Astrocyte (in vitro differentiated cells and primary cell): ENCODE results near the gene LMX1A. TPM values are rescaled to one million over a fixed set of nuclear protein-coding genes. Genes with fewer than 3 reads are reported as not detected.

Experiments used
- DNase-seq: peaks from one replicate; pipeline ENCODE4 v3.0.0-alpha.2; 2010; ENCODE audit warnings: low read depth
- FAIRE-seq: peaks from 2 replicates; lab custom pipeline; 2011; peaks lifted over from hg19 to GRCh38; lab: Jason Lieb, UNC
- H2AFZ ChIP-seq: 2 replicates; pipeline ENCODE4 v1.6.0; 2012; ENCODE audit warnings: low read depth, low read length, inconsistent platforms
- H3K27ac ChIP-seq: 2 replicates; pipeline ENCODE4 v1.5.1; 2011; ENCODE audit warnings: low read depth, low read length, inconsistent platforms
- H3K27me3 ChIP-seq: 2 replicates; pipeline ENCODE4 v1.6.0; 2011; ENCODE audit warnings: low read length, inconsistent platforms; ENCODE audit not compliant: insufficient read depth
- H3K36me3 ChIP-seq: 2 replicates; pipeline ENCODE4 v1.5.1; 2011; ENCODE audit warnings: low read length, inconsistent platforms; ENCODE audit not compliant: insufficient read depth
- H3K4me1 ChIP-seq: 2 replicates; pipeline ENCODE4 v1.5.1; 2011; ENCODE audit warnings: low read length, inconsistent platforms; ENCODE audit not compliant: insufficient read depth
- H3K4me2 ChIP-seq: 2 replicates; pipeline ENCODE4 v1.6.0; 2012; ENCODE audit warnings: low read length, inconsistent platforms
- H3K4me3 ChIP-seq: 2 replicates; pipeline ENCODE4 v1.5.1; 2011; ENCODE audit warnings: low read depth, mild to moderate bottlenecking, low read length, inconsistent platforms; ENCODE audit not compliant: insufficient read depth
- H3K79me2 ChIP-seq: 2 replicates; pipeline ENCODE4 v1.6.0; 2012; ENCODE audit warnings: mild to moderate bottlenecking, low read length, inconsistent platforms; ENCODE audit not compliant: insufficient read depth
- H3K9ac ChIP-seq: 2 replicates; pipeline ENCODE4 v1.6.0; 2012; ENCODE audit warnings: mild to moderate bottlenecking, low read length, inconsistent platforms
- H3K9me3 ChIP-seq: 2 replicates; pipeline ENCODE4 v1.5.1; 2012; ENCODE audit warnings: low read depth, mild to moderate bottlenecking, low read length, inconsistent platforms; ENCODE audit not compliant: insufficient read depth
- H4K20me1 ChIP-seq: 2 replicates; pipeline ENCODE4 v1.6.0; 2012; ENCODE audit warnings: low read length, inconsistent platforms; ENCODE audit not compliant: insufficient read depth
- H3K27ac Mint-ChIP-seq: one replicate; pipeline ENCODE4 v1.8.0; 2021; ENCODE audit warnings: mild to moderate bottlenecking, mixed read lengths; ENCODE audit not compliant: unreplicated experiment
- H3K27me3 Mint-ChIP-seq: one replicate; pipeline ENCODE4 v1.8.0; 2021; ENCODE audit warnings: low read depth, mixed read lengths; ENCODE audit not compliant: unreplicated experiment
- H3K36me3 Mint-ChIP-seq: one replicate; pipeline ENCODE4 v1.8.0; 2021; ENCODE audit warnings: low read depth, mixed read lengths; ENCODE audit not compliant: unreplicated experiment
- H3K4me1 Mint-ChIP-seq: one replicate; pipeline ENCODE4 v1.8.0; 2021; ENCODE audit warnings: low read depth, mixed read lengths; ENCODE audit not compliant: unreplicated experiment
- H3K4me3 Mint-ChIP-seq: one replicate; pipeline ENCODE4 v1.8.0; 2021; ENCODE audit warnings: mild to moderate bottlenecking, moderate library complexity, mixed read lengths; ENCODE audit not compliant: unreplicated experiment
- H3K9me3 Mint-ChIP-seq: one replicate; pipeline ENCODE4 v1.8.0; 2021; ENCODE audit warnings: mild to moderate bottlenecking, mixed read lengths; ENCODE audit not compliant: unreplicated experiment
- CTCF ChIP-seq: IDR thresholded peaks from 2 replicates; pipeline ENCODE4 v1.5.1; 2011; ENCODE audit warnings: low read depth, mild to moderate bottlenecking, inconsistent platforms, low read length, moderate library complexity; ENCODE audit not compliant: insufficient read depth
- EZH2 ChIP-seq: IDR thresholded peaks from 2 replicates; pipeline ENCODE4 v1.6.1; 2012; ENCODE audit warnings: mild to moderate bottlenecking, low read length, inconsistent platforms; ENCODE audit not compliant: insufficient read depth
- total RNA-seq: library from RNA; stranded (reverse); gene quantifications from 2 replicates; pipeline ENCODE4 v1.2.1, GENCODE V29; 2021

LMX1A gene
- total RNA-seq, 1 donor from 2014 or later, result not detected

GRCh38 chr1:165342168-165342567 is 14.3 kb downstream of the LMX1A start:
- Histone ChIP-seq H3K27ac (no peak overlapping the region), H3K4me3 (no peak overlapping the region), H3K4me1 (no peaks in the 10 kb centered on the region), H3K79me2 (no peaks in the 10 kb centered on the region), H3K9me3 (peaks cover 2% of the 10 kb centered on the region), H3K9ac (no peak overlapping the region), H3K36me3 (no peaks in the 10 kb centered on the region), H3K4me2 (no peak overlapping the region), H4K20me1 (no peaks in the 10 kb centered on the region), H3K27me3 (peaks cover 5% of the 10 kb centered on the region), H2AFZ (no peak overlapping the region)
- H3K4me3 Mint-ChIP-seq, result no peak overlapping the region
- no peak for DNase-seq
- peaks cover 70% of the 10 kb centered on the region for H3K27me3 Mint-ChIP-seq
- no peaks in the 10 kb centered on the region for H3K36me3 Mint-ChIP-seq
- H3K27ac Mint-ChIP-seq, result no peak overlapping the region
- no peak for FAIRE-seq
- H3K4me1 Mint-ChIP-seq, result no peaks in the 10 kb centered on the region
- H3K9me3 Mint-ChIP-seq, result peaks cover 1% of the 10 kb centered on the region
- no peak for TF ChIP-seq EZH2
- TF ChIP-seq CTCF, result no peak

- no peaks in the 10 kb centered on the region for H3K36me3 ChIP-seq
- peaks cover 1% of the 10 kb centered on the region for H3K9me3 Mint-ChIP-seq
- DNase-seq, result no peak
- no peaks in the 10 kb centered on the region for H3K4me1 ChIP-seq
- no peak overlapping the region for H3K9ac ChIP-seq
- no peak for TF ChIP-seq CTCF
- TF ChIP-seq EZH2, result no peak
- no peak overlapping the region for H3K4me3 Mint-ChIP-seq
- no peak overlapping the region for H2AFZ ChIP-seq
- H3K4me1 Mint-ChIP-seq, result no peaks in the 10 kb centered on the region
- peaks cover 44% of the 10 kb centered on the region for H3K27me3 Mint-ChIP-seq
- peaks cover 2% of the 10 kb centered on the region for H3K9me3 ChIP-seq
- peaks cover 1% of the 10 kb centered on the region for H3K27me3 ChIP-seq
- no peaks in the 10 kb centered on the region for H3K36me3 Mint-ChIP-seq
- no peak overlapping the region for H3K27ac ChIP-seq
- H4K20me1 ChIP-seq, result no peaks in the 10 kb centered on the region
- H3K27ac Mint-ChIP-seq, result no peak overlapping the region
- no peak for FAIRE-seq
- no peaks in the 10 kb centered on the region for H3K79me2 ChIP-seq
- H3K4me3 ChIP-seq, result no peak overlapping the region
- H3K4me2 ChIP-seq, result no peak overlapping the region
These were observed 17.4 kb downstream of the LMX1A start for GRCh38 chr1:165339164-165339563.

- TF ChIP-seq EZH2 (no peak), CTCF (no peak)
- H3K4me3 ChIP-seq, result no peak overlapping the region
- no peaks in the 10 kb centered on the region for H3K9me3 Mint-ChIP-seq
- H3K79me2 ChIP-seq, result no peaks in the 10 kb centered on the region
- H3K27me3 ChIP-seq, result no peaks in the 10 kb centered on the region
- no peak overlapping the region for H3K27ac Mint-ChIP-seq
- DNase-seq (no peak), FAIRE-seq (no peak)
- H2AFZ ChIP-seq, result no peak overlapping the region
- H3K4me1 Mint-ChIP-seq, result no peaks in the 10 kb centered on the region
- no peak overlapping the region for H3K4me3 Mint-ChIP-seq
- H3K4me1 ChIP-seq, result no peaks in the 10 kb centered on the region
- H3K4me2 ChIP-seq, result no peak overlapping the region
- no peaks in the 10 kb centered on the region for H3K36me3 ChIP-seq
- H3K27me3 Mint-ChIP-seq, result peaks cover 14% of the 10 kb centered on the region
- no peaks in the 10 kb centered on the region for H3K9me3 ChIP-seq
- H3K36me3 Mint-ChIP-seq, result no peaks in the 10 kb centered on the region
- H4K20me1 ChIP-seq, result no peaks in the 10 kb centered on the region
- no peak overlapping the region for H3K27ac ChIP-seq
- H3K9ac ChIP-seq, result no peak overlapping the region
These were observed 26.0 kb downstream of the LMX1A start for GRCh38 chr1:165330483-165330882.
